Bladder microvascular endothelial cell (primary cell): ENCODE measurements around the gene SEZ6. TPM values are rescaled to one million over a fixed set of nuclear protein-coding genes. Genes with fewer than 3 reads are reported as not detected.

Experiments used
- total RNA-seq: library from RNA; depleted of rRNA; stranded (reverse); fragments of >200 nt; gene quantifications from 2 replicates; pipeline ENCODE4 v1.2.3, GENCODE V29; 2014

The SEZ6 gene
- not detected in 2 replicates for total RNA-seq

GRCh38 chr17:29005936-29006511, at the start of gene SEZ6:
Gene SEZ6, minus strand, starts transcription at chr17:29006033. Its CDS starts 164 bp downstream, at chr17:29005869.

GRCh38 chr17:29042679-29043538, 37.1 kb upstream of the SEZ6 start, which contains the start of gene PIPOX:
Gene PIPOX, plus strand, starts transcription at chr17:29043141. Its CDS starts 85 bp downstream, at chr17:29043226.

GRCh38 chr17:28951428-28951990, 54.3 kb downstream of the SEZ6 start, which contains the start of gene PHF12:
Gene PHF12, minus strand, starts transcription at chr17:28951518. Its CDS starts 558 bp downstream, at chr17:28950960.

Other genes starting within 250 kb of the SEZ6 start
- 2.9 and 13.6 TPM in 2 replicates for gene FAM222B, start 163.2 kb downstream of the SEZ6 start, total RNA-seq
- 16.4 and 32.5 TPM in 2 replicates for gene ERAL1, start 151.0 kb downstream of the SEZ6 start, total RNA-seq
- 96.7 and 191 TPM in 2 replicates for gene FLOT2, start 108.3 kb downstream of the SEZ6 start, total RNA-seq
- gene DHRS13, start 103.0 kb downstream of the SEZ6 start, total RNA-seq, result 7.4 and 12.3 TPM in 2 replicates
- 5.3 and 22.2 TPM in 2 replicates for gene PHF12, start 54.5 kb downstream of the SEZ6 start, total RNA-seq
- gene PIPOX, start 37.1 kb upstream of the SEZ6 start, total RNA-seq, result 2.3 and 2.8 TPM in 2 replicates
- gene MYO18A, start 174.4 kb upstream of the SEZ6 start, total RNA-seq, result 18.9 and 28.0 TPM in 2 replicates
- gene CRYBA1, start 240.8 kb upstream of the SEZ6 start, total RNA-seq, result not detected in 2 replicates